GM10248 (cell line): ENCODE results near the gene ABCD4.

ENCODE experiments used
- CTCF ChIA-PET: fragments of 300-600 bp; sonication (Branson Sonifier 250); formaldehyde crosslinking; extraction: SDS; loops from one replicate; lab custom pipeline; 2021; ENCODE audit warnings: antibody characterized with exemption; lab: Yijun Ruan, JAX
- POLR2A ChIA-PET: fragments of 350-650 bp; sonication (Branson Sonifier 250); formaldehyde crosslinking; extraction: SDS; loops from one replicate; lab custom pipeline; 2020; ENCODE audit warnings: antibody characterized with exemption; lab: Yijun Ruan, JAX
- DNase-seq: peaks from one replicate; pipeline ENCODE4 v3.0.0; 2012; ENCODE audit errors: extremely low spot score
- TF ChIP-seq, protein P1 (sequence below): IDR thresholded peaks from 2 replicates; pipeline ENCODE4 v1.5.1; 2012; ENCODE audit warnings: mild to moderate bottlenecking, low read depth; ENCODE audit errors: extremely low read depth, missing control alignments, control extremely low read depth

ABCD4 gene

DNA sequence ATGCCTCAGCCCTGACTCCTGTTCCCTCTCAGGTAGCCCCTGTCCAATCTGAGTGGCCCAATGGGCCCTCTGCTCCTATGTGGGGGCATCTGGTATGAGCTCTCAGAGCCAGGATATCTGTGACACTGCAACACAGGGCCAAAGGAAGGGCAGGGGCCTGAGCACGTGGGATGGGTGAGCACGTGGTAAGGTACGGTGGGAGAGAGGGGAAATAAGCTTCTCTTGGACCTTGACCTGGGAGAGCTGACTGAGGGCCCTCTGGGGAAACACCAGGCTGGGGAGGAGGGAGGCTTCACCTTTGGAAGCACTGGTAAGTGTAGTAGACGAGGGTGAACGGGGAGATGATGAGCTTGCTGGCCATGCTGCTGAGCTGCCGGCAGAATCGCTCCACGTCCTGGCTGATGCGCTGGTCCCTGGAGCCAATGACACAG is 6.7 kb downstream of the ABCD4 start:
- CTCF ChIA-PET = interaction anchor here (0.6 to 2.7 kb wide), 7 partner anchors 9 to 184 kb away, joined by 3 to 9 read pairs (median 5); no protein-coding TSS in a partner anchor
- TF ChIP-seq, protein P1, sequence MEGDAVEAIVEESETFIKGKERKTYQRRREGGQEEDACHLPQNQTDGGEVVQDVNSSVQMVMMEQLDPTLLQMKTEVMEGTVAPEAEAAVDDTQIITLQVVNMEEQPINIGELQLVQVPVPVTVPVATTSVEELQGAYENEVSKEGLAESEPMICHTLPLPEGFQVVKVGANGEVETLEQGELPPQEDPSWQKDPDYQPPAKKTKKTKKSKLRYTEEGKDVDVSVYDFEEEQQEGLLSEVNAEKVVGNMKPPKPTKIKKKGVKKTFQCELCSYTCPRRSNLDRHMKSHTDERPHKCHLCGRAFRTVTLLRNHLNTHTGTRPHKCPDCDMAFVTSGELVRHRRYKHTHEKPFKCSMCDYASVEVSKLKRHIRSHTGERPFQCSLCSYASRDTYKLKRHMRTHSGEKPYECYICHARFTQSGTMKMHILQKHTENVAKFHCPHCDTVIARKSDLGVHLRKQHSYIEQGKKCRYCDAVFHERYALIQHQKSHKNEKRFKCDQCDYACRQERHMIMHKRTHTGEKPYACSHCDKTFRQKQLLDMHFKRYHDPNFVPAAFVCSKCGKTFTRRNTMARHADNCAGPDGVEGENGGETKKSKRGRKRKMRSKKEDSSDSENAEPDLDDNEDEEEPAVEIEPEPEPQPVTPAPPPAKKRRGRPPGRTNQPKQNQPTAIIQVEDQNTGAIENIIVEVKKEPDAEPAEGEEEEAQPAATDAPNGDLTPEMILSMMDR = no peak
- no peak for DNase-seq
- POLR2A ChIA-PET = no interaction called here

DNA sequence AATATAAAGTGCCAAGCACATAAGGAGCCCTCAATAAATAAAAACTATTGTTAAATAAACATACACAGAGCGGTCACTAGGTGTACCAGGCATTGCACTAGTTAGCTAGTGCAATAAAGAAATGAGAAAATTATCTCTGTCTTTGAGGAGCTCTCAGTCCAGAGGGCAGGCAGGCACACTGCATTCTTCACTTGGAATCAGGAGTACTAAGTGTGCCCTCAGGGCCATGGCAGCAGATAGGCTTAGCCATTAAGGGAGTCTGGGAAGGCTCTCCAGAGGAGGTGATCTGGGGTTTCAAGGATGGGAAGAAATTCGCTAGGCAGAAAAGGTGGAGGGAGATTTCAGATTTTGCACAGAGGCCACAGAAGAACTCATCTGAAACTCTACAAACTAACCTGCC is 9.1 kb downstream of the ABCD4 start:
- ChIA-PET CTCF (interaction anchor here (1.0 to 2.0 kb wide), 4 partner anchors 8 to 182 kb away, joined by 3 to 6 read pairs (median 4); partner anchors contain the start of gene ABCD4), POLR2A (no interaction called here)
- no peak for DNase-seq
- TF ChIP-seq, protein P1 = no peak

DNA sequence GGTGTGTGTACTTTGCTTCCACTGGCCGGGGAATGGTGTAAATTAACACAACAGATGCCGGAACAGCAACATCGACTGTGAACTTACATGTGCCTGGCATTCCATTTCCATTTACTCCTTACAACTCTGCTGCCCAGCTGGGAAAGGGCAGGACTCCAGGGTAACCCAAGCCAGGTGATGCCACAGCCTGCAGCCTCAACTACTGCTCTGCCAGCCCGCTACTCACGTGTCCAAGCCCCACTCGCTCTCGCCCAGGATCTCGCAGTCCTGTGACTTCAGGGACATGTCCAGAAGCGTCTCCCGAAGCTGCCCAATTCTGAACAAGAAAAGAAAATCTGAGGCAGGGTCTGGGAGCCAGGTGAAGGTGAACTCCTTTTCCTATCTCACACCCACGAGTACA is 10.7 kb downstream of the ABCD4 start:
- CTCF ChIA-PET = interaction anchor here (0.9 to 2.5 kb wide), 4 partner anchors 8 to 180 kb away, joined by 4 to 8 read pairs (median 6); partner anchors contain the start of gene ABCD4
- POLR2A ChIA-PET = interaction anchor here (0.5 kb wide), 1 partner anchor 277 kb away, joined by 4 read pairs; no protein-coding TSS in a partner anchor
- TF ChIP-seq, protein P1 = no peak

DNA sequence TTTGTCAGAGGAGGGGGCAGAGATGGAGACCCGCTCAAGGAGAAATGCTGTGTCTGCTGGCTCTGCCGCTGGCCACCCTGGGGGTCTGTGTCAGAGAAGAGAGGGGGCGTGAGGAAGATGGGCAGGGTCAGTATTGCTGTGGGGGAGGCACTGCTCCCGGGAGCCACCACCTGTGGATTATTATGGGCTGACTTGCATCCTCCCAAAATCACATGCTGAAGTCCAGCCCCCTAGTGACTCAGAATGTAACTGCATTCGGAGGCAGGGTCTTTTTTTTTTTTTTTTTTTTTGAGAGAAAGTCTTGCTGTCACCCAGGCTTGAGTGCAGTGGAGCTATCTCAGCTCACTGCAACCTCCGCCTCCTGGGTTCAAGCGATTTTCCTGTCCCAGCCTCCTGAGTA is 12.3 kb downstream of the ABCD4 start:
- ChIA-PET CTCF (interaction anchor here (1.3 to 2.5 kb wide), 2 partner anchors 12 kb away, joined by 4 to 8 read pairs; partner anchors contain the start of gene ABCD4), POLR2A (no interaction called here)
- TF ChIP-seq, protein P1 = no peak
- DNase-seq = no peak

More for the DNA sequence above, 10.7 kb downstream of the ABCD4 start:
- no peak for DNase-seq

DNA sequence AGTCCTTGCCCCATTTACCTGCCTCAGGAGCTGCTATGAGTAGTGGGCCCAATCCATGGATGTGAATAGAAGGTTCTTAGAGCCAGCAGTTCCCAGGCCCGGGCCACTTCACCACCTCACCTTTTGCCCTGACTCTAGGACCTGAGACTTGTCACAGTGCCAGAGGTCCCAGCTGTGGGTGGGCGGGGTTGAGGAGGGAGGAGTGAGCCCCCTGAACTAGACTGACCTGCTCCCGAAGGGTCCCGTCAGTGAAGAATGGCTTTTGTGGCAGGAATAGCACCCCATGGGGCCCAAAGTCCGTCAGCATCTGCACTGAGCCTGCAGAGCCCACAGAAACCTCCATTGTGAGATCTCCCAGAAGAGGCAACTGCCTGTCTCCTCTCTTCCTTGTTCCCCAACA is 12.9 kb downstream of the ABCD4 start:
- TF ChIP-seq, protein P1 = no peak
- ChIA-PET CTCF (interaction anchor here (2.5 kb wide), 1 partner anchor 11 kb away, joined by 8 read pairs; no protein-coding TSS in a partner anchor), POLR2A (no interaction called here)
- no peak for DNase-seq

DNA sequence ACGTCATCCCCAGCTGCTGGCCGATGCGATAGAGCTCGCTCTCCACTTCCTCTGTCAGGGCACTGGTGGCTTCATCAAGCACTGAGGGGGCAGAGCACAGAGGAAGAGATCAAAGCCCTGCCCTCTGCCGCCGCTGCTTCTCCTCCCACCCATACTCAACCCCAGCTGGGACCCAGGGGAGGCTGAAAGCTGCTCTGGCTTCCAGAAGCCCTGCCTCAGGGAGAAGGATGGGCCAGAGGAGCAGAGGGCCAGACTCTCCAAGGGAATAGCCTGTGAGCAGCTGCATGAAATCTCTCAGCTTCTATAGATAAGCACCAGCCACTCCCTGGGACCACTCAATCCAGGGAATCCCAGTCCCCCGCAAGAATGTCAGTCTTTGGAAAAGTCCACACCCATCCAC is 16.0 kb downstream of the ABCD4 start:
- TF ChIP-seq, protein P1 = no peak
- DNase-seq = no peak
- POLR2A ChIA-PET = no interaction called here

More for the DNA sequence above, 16.0 kb downstream of the ABCD4 start:
- CTCF ChIA-PET = interaction anchor here (0.8 to 2.7 kb wide), 5 partner anchors 8 to 34 kb away, joined by 3 to 9 read pairs (median 3); no protein-coding TSS in a partner anchor
